Measurements from ENCODE around the gene FNBP1L.

DNA sequence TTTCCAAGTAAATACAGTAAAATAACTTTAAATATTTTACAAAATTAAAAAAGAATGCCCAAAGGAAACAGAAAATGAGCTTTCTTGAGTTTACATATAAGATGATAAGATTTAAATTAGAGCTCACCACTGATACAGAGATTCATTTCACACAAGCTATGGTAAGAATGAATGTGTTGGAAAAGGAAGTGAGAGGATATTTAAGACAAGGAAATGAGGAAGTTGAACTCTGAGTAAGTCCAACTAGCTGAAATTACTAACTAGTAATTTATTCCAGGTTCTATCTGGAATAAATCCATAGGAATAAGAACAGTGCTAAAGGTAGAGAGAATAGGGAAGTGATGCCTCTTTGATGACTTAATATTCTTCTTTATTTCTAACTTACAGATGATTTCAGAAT lies 42.4 kb downstream of the FNBP1L start:
- TF ChIP-seq, protein P1, sequence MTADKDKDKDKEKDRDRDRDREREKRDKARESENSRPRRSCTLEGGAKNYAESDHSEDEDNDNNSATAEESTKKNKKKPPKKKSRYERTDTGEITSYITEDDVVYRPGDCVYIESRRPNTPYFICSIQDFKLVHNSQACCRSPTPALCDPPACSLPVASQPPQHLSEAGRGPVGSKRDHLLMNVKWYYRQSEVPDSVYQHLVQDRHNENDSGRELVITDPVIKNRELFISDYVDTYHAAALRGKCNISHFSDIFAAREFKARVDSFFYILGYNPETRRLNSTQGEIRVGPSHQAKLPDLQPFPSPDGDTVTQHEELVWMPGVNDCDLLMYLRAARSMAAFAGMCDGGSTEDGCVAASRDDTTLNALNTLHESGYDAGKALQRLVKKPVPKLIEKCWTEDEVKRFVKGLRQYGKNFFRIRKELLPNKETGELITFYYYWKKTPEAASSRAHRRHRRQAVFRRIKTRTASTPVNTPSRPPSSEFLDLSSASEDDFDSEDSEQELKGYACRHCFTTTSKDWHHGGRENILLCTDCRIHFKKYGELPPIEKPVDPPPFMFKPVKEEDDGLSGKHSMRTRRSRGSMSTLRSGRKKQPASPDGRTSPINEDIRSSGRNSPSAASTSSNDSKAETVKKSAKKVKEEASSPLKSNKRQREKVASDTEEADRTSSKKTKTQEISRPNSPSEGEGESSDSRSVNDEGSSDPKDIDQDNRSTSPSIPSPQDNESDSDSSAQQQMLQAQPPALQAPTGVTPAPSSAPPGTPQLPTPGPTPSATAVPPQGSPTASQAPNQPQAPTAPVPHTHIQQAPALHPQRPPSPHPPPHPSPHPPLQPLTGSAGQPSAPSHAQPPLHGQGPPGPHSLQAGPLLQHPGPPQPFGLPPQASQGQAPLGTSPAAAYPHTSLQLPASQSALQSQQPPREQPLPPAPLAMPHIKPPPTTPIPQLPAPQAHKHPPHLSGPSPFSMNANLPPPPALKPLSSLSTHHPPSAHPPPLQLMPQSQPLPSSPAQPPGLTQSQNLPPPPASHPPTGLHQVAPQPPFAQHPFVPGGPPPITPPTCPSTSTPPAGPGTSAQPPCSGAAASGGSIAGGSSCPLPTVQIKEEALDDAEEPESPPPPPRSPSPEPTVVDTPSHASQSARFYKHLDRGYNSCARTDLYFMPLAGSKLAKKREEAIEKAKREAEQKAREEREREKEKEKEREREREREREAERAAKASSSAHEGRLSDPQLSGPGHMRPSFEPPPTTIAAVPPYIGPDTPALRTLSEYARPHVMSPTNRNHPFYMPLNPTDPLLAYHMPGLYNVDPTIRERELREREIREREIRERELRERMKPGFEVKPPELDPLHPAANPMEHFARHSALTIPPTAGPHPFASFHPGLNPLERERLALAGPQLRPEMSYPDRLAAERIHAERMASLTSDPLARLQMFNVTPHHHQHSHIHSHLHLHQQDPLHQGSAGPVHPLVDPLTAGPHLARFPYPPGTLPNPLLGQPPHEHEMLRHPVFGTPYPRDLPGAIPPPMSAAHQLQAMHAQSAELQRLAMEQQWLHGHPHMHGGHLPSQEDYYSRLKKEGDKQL (CRISPR knock-in tag; IDR thresholded peaks at IDR 0.05; ENCODE audit: borderline replicate concordance), result no peak
- TF ChIP-seq ERF (CRISPR knock-in tag; IDR thresholded peaks at IDR 0.05), result no peak
- TF ChIP-seq, protein P2, sequence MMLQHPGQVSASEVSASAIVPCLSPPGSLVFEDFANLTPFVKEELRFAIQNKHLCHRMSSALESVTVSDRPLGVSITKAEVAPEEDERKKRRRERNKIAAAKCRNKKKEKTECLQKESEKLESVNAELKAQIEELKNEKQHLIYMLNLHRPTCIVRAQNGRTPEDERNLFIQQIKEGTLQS (IDR thresholded peaks at IDR 0.05), result no peak
- TF ChIP-seq, protein P2 (CRISPR knock-in tag; conservative IDR thresholded peaks at IDR 0.05), result no peak
- TF ChIP-seq, protein P3, sequence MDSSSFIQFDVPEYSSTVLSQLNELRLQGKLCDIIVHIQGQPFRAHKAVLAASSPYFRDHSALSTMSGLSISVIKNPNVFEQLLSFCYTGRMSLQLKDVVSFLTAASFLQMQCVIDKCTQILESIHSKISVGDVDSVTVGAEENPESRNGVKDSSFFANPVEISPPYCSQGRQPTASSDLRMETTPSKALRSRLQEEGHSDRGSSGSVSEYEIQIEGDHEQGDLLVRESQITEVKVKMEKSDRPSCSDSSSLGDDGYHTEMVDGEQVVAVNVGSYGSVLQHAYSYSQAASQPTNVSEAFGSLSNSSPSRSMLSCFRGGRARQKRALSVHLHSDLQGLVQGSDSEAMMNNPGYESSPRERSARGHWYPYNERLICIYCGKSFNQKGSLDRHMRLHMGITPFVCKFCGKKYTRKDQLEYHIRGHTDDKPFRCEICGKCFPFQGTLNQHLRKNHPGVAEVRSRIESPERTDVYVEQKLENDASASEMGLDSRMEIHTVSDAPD (CRISPR knock-in tag; IDR thresholded peaks at IDR 0.05), result no peak
- no peak for TF ChIP-seq YBX1 (IDR thresholded peaks at IDR 0.05)
- TF ChIP-seq, protein P4, sequence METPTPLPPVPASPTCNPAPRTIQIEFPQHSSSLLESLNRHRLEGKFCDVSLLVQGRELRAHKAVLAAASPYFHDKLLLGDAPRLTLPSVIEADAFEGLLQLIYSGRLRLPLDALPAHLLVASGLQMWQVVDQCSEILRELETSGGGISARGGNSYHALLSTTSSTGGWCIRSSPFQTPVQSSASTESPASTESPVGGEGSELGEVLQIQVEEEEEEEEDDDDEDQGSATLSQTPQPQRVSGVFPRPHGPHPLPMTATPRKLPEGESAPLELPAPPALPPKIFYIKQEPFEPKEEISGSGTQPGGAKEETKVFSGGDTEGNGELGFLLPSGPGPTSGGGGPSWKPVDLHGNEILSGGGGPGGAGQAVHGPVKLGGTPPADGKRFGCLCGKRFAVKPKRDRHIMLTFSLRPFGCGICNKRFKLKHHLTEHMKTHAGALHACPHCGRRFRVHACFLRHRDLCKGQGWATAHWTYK (CRISPR knock-in tag; IDR thresholded peaks at IDR 0.05), result no peak
- no peak for TF ChIP-seq LARP7 (IDR thresholded peaks at IDR 0.05)
- TF ChIP-seq CHD2 (IDR thresholded peaks at IDR 0.05; ENCODE audit: low read depth, low read length), result no peak
- TF ChIP-seq, protein P5, sequence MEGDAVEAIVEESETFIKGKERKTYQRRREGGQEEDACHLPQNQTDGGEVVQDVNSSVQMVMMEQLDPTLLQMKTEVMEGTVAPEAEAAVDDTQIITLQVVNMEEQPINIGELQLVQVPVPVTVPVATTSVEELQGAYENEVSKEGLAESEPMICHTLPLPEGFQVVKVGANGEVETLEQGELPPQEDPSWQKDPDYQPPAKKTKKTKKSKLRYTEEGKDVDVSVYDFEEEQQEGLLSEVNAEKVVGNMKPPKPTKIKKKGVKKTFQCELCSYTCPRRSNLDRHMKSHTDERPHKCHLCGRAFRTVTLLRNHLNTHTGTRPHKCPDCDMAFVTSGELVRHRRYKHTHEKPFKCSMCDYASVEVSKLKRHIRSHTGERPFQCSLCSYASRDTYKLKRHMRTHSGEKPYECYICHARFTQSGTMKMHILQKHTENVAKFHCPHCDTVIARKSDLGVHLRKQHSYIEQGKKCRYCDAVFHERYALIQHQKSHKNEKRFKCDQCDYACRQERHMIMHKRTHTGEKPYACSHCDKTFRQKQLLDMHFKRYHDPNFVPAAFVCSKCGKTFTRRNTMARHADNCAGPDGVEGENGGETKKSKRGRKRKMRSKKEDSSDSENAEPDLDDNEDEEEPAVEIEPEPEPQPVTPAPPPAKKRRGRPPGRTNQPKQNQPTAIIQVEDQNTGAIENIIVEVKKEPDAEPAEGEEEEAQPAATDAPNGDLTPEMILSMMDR (IDR thresholded peaks at IDR 0.05 in 2 of 3, conservative IDR thresholded peaks at IDR 0.05 in 1 of 3; ENCODE audit: insufficient read depth in 2 of 3, low read depth in 1 of 3, low read length in 3 of 3), result no peak
- no peak for TF ChIP-seq GATAD2A (IDR thresholded peaks at IDR 0.05)
- no peak for TF ChIP-seq POLR2A (conservative IDR thresholded peaks at IDR 0.05)
- TF ChIP-seq ZNF174 (CRISPR knock-in tag; IDR thresholded peaks at IDR 0.05), result no peak
- TF ChIP-seq E2F3 (CRISPR knock-in tag; IDR thresholded peaks at IDR 0.05), result no peak
